NCI-H526 treated with DMSO at 0.1 percent for 48 hours (cell line): ENCODE measurements around the gene DOCK3.
A peak's percentile ranks its signal among the peaks of the same experiment; 100 is the strongest.
"Not testable (repeated sequence)": the region's sequence is repeated elsewhere in the genome, so short reads cannot be mapped to it uniquely, and the experiment has no call there.

Experiments used
- DNase-seq: peaks from one replicate; lab custom pipeline; 2025; lab: John Stamatoyannopoulos, UW

Gene DOCK3

GRCh38 chr3:50982540-50983325 is 308.0 kb downstream of the DOCK3 start:
- DNase-seq = no peak

DNA sequence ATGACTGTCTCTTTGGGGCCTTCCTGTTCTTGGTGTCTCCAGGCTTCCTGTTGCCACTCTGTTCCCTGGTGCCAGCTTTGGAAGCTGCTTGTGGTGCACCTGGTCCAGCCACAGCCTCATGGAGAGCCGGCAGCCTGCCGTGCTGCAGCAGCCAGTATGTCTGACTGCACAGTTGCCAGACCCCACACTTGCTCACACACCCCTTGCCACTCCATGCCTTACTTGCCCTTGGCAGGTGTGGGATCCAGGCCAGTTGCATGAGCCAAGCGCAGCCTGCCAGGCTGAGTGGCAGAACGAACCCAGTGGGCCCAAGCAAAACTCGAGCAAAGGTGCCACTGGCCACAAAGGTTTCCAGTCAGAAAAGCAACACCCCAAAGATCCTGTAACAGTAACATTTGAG is 309.2 kb downstream of the DOCK3 start:
- no peak for DNase-seq

DNA sequence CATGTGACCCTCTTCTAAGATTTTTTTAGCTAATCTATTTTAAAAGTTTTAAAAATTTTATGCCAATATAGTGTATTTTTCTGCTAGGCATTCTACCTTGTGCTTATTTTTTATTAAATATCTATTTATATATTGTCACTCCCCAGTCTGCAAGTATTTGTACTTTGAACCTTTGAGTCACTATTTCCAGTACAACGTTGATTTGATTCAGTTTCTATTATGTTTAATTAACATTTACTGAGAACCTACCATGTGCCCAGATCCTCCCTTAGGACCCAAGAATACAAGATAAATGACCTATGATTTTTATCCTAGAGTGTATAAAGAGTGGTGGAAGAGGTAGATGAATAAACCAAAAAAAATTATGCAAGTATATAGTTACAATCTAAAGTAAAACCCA is 311.2 kb downstream of the DOCK3 start:
- no peak for DNase-seq

DNA sequence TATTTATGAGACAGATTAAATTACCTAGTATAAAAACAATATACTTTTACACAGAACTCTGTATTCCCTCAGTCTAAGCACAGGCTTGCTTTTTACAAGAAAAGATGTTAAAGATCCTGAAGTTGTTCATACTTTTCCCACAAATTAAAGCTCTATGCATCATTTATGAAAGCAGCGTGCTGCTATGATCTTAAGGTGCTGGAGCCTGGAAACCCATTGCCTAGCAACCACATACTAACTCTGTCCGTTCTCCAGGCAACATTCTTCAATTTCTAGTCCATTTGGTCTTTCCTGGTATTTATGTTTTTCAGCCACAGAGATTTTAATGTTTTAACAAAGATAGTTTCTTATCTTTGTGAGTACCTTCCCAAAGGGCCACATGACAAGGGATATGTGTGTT is 312.0 kb downstream of the DOCK3 start:
- no peak for DNase-seq

DNA sequence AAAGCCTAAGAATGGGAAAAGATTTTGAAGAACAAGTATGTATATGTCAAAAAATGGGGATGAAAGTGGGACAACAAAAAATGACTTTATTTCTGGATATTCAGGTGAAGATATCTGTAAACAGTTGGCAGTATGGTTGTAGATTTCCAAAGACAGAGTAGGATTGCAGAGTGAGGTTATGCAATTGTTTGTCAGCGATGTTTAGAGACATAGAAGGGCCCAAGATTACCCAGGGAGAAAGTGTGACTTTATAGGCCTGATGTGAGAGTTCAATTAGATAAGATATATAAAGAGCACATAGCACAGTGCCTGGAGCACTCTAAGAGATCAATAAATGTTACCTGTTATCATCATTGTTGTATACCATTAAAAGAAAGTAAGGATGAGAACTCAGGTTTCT is 319.8 kb downstream of the DOCK3 start:
- DNase-seq = no peak

DNA sequence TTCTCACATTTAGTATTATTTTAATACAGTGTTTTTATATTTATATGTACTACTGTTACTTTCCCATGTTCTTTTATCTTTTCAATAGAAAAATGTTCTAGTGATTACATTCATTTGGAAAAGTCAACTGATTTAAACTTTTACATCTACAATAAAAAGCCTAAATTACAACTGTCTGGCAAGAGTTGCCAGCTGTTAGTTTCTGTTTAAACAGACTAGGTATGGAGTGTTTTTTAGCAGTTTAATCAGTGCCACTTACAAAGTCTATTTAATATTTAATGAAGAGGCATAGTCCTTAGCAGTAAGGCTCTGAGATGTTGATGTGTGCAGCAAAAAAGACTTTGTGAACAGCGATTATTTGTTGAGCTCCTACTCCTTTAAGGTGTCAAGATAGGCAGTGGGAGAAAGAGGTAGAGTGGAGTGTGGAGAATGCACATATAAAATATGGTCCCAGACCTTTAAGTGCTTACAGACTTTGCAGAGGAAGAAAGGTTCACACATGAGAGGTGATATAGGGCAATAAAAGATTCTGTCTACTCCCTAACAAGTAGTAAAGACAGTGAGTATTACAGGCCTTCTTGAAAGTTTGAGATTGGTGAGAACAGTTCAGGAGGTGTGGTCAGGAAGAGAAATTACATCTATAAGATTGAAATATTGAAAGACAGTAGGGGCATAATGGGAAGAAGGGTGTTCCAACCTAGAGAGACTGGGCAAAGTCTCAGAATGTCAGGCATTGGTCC is 320.5 kb downstream of the DOCK3 start:
- no peak for DNase-seq

GRCh38 chr3:51002495-51002894 is 327.8 kb downstream of the DOCK3 start:
- DNase-seq = no peak

DNA sequence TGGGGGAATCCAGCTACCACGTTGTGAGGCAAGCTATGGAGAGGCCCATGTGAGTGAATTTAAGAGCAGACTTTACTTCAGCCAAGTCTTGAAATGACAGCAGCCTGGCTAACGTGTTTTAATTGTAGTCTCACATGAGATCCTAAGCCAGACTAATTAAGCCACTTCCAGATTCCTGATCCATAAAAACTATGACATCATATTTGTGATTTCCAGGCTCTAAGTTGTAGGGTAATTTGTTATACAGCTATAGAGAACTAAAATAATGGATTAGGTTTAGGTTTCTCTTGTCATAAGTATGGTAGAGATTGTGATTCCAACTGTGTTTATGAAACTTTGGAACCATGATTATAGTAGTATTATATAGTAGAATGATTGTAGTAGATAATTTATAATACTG is 329.5 kb downstream of the DOCK3 start:
- DNase-seq = no peak

GRCh38 chr3:51024121-51024520 is 349.4 kb downstream of the DOCK3 start:
- no peak for DNase-seq

DNA sequence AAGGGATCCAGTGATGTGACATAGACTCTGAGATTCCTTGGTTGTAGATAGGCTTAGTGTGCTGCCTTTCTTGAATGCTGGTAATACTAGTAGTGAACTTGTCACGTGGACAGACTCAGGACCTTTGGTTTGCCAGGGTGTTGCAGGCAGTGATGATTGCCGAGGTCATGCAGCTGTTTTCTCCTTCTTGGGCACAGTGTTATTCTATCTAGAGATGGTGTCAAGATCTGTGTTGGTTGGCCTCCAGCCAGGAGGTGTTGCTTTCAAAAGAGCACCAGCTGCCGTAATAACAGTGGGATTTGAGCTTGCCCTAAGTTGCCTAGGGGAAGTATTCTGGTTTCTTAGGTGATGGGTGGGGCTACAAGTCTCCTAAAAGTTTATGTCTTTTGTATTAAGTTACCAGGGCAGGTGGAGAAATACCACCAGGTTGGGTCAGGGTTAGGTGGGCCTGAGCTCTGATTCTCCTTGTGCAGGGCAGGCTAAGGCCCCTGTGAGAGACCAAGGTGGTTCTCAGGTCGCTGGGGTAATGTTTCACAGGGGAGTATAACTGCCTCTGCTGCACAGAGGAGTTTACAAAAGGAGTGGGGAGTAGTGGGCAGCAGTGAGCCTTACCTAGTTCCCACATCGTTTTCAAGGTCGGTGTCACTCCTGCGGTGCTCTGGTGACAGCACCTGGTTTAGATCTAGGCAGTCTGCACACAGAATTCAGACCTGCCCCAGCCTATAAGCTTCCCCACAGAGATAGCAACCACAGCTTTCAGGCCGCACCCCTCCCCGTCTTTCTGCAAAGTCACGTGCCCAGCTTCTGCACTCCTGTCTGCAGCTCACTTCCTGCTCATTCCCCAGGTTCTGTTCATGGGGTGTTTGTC is 350.3 kb downstream of the DOCK3 start:
- DNase-seq = no peak

DNA sequence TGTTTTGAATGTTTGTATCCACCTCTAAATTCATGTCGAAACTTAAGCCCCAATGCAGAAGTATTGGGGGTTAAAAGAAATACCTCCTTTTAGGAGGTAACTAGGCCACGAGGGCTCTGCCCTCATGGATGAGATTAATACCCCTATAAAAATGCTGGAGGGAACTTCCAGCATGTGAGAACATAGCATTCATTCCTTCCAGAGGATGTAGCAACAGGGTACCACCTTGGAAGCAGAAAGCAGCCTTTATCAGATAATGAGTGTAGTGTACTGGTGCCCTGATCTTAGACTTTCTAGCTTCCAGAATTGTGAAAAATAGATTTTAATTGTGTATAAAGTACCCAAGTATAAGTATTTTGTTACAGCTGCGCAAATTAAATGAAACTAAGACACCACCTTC is 356.9 kb downstream of the DOCK3 start:
- DNase-seq = no peak

GRCh38 chr3:51035630-51036029 is 360.9 kb downstream of the DOCK3 start:
- no peak for DNase-seq

- DNase-seq = no peak
These were observed 370.3 kb downstream of the DOCK3 start for GRCh38 chr3:51044982-51045381.

- no peak for DNase-seq
These were observed 377.8 kb downstream of the DOCK3 start for GRCh38 chr3:51052562-51052961.

DNA sequence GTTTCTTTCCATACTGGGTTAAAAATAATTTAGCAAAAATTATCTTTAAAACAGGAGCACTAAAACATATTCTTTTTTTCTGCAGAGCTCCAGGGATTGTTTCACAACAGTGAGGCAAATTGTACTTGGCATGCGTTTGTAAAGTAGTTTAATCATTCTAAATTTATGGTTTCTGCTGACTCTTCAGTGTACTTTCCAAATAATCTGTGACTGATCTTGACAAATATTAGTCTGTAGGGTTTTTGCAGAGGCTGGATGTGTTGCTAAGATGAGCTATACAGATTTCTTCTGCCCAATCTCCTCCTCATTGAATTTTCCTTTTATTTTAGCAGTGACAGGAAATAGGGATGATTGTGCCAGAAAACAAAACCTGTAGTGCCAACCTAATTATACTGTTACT is 382.4 kb downstream of the DOCK3 start:
- DNase-seq = no peak

- no peak for DNase-seq
These were observed 388.3 kb downstream of the DOCK3 start for GRCh38 chr3:51063053-51063452.

- DNase-seq = no peak
These were observed 400.6 kb downstream of the DOCK3 start for GRCh38 chr3:51075221-51075775.

GRCh38 chr3:51082363-51082762 is 407.6 kb downstream of the DOCK3 start:
- no peak for DNase-seq

DNA sequence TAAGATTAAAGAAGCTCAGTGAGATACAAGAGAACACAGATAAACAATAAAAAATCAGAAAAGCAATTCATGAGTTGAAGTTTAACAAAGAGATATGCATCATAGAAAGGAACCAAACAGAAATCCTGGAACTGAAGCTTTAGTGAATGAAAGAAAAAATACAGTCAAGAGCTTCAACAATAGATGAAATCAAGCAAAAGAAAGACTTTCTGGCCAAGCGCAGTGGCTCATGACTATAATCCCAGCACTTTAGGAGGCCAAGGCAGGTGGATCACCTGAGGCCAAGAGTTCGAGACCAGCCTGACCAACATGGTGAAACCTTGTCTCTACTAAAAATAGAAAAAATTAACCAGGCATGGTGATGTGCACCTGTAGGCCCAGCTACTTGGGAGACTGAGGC is 408.8 kb downstream of the DOCK3 start:
- no peak for DNase-seq

GRCh38 chr3:51092141-51092540 is 417.4 kb downstream of the DOCK3 start:
- not testable (repeated sequence) for DNase-seq

DNA sequence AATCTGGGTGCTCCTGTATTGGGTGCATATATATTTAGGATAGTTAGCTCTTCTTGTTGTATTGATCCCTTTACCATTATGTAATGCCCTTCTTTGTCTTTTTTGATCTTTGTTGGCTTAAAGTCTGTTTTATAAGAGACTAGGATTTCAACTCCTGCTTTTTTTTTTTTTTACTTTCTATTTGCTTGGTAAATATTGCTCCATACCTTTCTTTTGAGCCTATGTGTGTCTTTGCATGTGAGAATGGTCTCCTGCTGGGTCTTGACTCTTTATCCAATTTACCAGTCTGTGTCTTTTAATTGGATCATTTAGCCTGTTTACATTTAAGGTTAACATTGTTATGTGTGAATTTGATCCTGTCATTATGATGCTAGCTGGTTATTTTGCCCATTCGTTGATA is 420.1 kb downstream of the DOCK3 start:
- DNase-seq = not testable (repeated sequence)

- DNase-seq = peak; percentile 11
These were observed 425.2 kb downstream of the DOCK3 start for GRCh38 chr3:51099794-51100535.
